Calu3 (cell line): ENCODE results near the gene HOXC11. TPM values are rescaled to one million over a fixed set of nuclear protein-coding genes. Genes with fewer than 3 reads are reported as not detected.

Experiments
- BruUV-seq: library from RNA; stranded (reverse); fragments of 400-500 nt; replicated peaks from 2 replicates; lab custom pipeline; 2021; lab: Mats Ljungman, UMichigan
- CTCF ChIA-PET: fragments of 300-600 bp; sonication (Branson Sonifier 250); formaldehyde crosslinking; loops from one replicate; lab custom pipeline; 2022; ENCODE audit warnings: antibody characterized with exemption; lab: Charles Lee
- DNase-seq: peaks from one replicate; pipeline ENCODE4 v3.0.0; 2022
- H3K27ac Mint-ChIP-seq: one replicate; pipeline ENCODE4 v1.8.0; 2022; ENCODE audit warnings: mixed read lengths; ENCODE audit not compliant: unreplicated experiment
- H3K27me3 Mint-ChIP-seq: one replicate; pipeline ENCODE4 v1.8.0; 2022; ENCODE audit warnings: mixed read lengths; ENCODE audit not compliant: unreplicated experiment
- H3K36me3 Mint-ChIP-seq: one replicate; pipeline ENCODE4 v1.8.0; 2022; ENCODE audit warnings: mild to moderate bottlenecking, moderate library complexity, mixed read lengths; ENCODE audit not compliant: insufficient read depth, unreplicated experiment
- H3K4me1 Mint-ChIP-seq: one replicate; pipeline ENCODE4 v1.8.0; 2022; ENCODE audit warnings: mild to moderate bottlenecking, low read depth, mixed read lengths; ENCODE audit not compliant: unreplicated experiment
- H3K4me3 Mint-ChIP-seq: one replicate; pipeline ENCODE4 v1.8.0; 2022; ENCODE audit warnings: mild to moderate bottlenecking, low read depth, moderate library complexity, mixed read lengths; ENCODE audit not compliant: unreplicated experiment
- H3K9me3 Mint-ChIP-seq: one replicate; pipeline ENCODE4 v1.8.0; 2022; ENCODE audit warnings: low read depth, mixed read lengths; ENCODE audit not compliant: unreplicated experiment
- CTCF ChIP-seq: fragments of 200-600 bp; IDR thresholded peaks from one replicate; pipeline ENCODE4 v1.8.0; 2022; ENCODE audit warnings: antibody characterized with exemption; ENCODE audit not compliant: unreplicated experiment
- intact Hi-C: fragments of 100-400 bp; cut with micrococcal nuclease; formaldehyde crosslinking; loops from one replicate; pipeline ENCODE4 v1.10.0; 2022; ENCODE audit not compliant: unreplicated experiment
- total RNA-seq: library from RNA; stranded (reverse); gene quantifications from 2 replicates; pipeline ENCODE4 v1.2.3, GENCODE V29; 2022

Gene HOXC11
- total RNA-seq, 1 experiment from 2014 or later, result not detected

- no peak for DNase-seq
- TF ChIP-seq CTCF, result no peak
- no TSS peak for BruUV-seq
- CTCF ChIA-PET, result interaction anchor here (0.6 to 2.0 kb wide), 3 partner anchors 189 to 205 kb away, joined by 3 to 9 read pairs (median 5); no protein-coding TSS in a partner anchor
- H3K4me1 Mint-ChIP-seq, result peaks cover 8% of the 10 kb centered on the region
- no peaks in the 10 kb centered on the region for H3K9me3 Mint-ChIP-seq
- H3K27me3 Mint-ChIP-seq, result peaks cover 89% of the 10 kb centered on the region
- H3K4me3 Mint-ChIP-seq, result no peak overlapping the region
- intact Hi-C loops, result no loop called here
- H3K27ac Mint-ChIP-seq, result no peak overlapping the region
- peaks cover 17% of the 10 kb centered on the region for H3K36me3 Mint-ChIP-seq
Measured at GRCh38 chr12:54002915-54003389, 30.0 kb downstream of the HOXC11 start.

- H3K9me3 Mint-ChIP-seq, result no peaks in the 10 kb centered on the region
- TF ChIP-seq CTCF, result no peak
- H3K4me3 Mint-ChIP-seq, result no peak overlapping the region
- H3K36me3 Mint-ChIP-seq, result peaks cover 17% of the 10 kb centered on the region
- H3K27ac Mint-ChIP-seq, result no peak overlapping the region
- intact Hi-C loops, result no loop called here
- no TSS peak for BruUV-seq
- peaks cover 89% of the 10 kb centered on the region for H3K27me3 Mint-ChIP-seq
- CTCF ChIA-PET, result interaction anchor here (0.6 to 2.0 kb wide), 3 partner anchors 18 to 198 kb away, joined by 3 to 9 read pairs (median 3); partner anchors contain the start of gene HOXC10
- H3K4me1 Mint-ChIP-seq, result peaks cover 8% of the 10 kb centered on the region
- DNase-seq, result no peak
Measured at GRCh38 chr12:54003625-54004024, 30.7 kb downstream of the HOXC11 start.

- Mint-ChIP-seq H3K9me3 (no peaks in the 10 kb centered on the region), H3K36me3 (peaks cover 17% of the 10 kb centered on the region), H3K4me3 (no peak overlapping the region), H3K4me1 (peaks cover 8% of the 10 kb centered on the region), H3K27ac (no peak overlapping the region), H3K27me3 (peaks cover 89% of the 10 kb centered on the region)
- CTCF ChIA-PET, result interaction anchor here (1.1 to 2.7 kb wide), 3 partner anchors 19 to 202 kb away, joined by 3 to 25 read pairs (median 9); partner anchors contain the start of gene HOXC10
- intact Hi-C loops, result no loop called here
- DNase-seq, result no peak
- no TSS peak for BruUV-seq
- no peak for TF ChIP-seq CTCF
Measured at GRCh38 chr12:54004063-54004840, 31.3 kb downstream of the HOXC11 start.

- H3K27me3 Mint-ChIP-seq, result peaks cover 97% of the 10 kb centered on the region
- H3K9me3 Mint-ChIP-seq, result no peaks in the 10 kb centered on the region
- no peak overlapping the region for H3K4me3 Mint-ChIP-seq
- CTCF ChIA-PET, result interaction anchor here (2.0 to 2.7 kb wide), 4 partner anchors 187 to 202 kb away, joined by 9 to 45 read pairs (median 19); no protein-coding TSS in a partner anchor
- DNase-seq, result no peak
- no TSS peak for BruUV-seq
- peaks cover 8% of the 10 kb centered on the region for H3K4me1 Mint-ChIP-seq
- H3K27ac Mint-ChIP-seq, result no peak overlapping the region
- H3K36me3 Mint-ChIP-seq, result peaks cover 12% of the 10 kb centered on the region
- intact Hi-C loops, result no loop called here
- no peak for TF ChIP-seq CTCF
Measured at GRCh38 chr12:54004841-54005530, 32.1 kb downstream of the HOXC11 start.
